ENCODE measurements around the gene DNAJC8.

Gene DNAJC8

DNA sequence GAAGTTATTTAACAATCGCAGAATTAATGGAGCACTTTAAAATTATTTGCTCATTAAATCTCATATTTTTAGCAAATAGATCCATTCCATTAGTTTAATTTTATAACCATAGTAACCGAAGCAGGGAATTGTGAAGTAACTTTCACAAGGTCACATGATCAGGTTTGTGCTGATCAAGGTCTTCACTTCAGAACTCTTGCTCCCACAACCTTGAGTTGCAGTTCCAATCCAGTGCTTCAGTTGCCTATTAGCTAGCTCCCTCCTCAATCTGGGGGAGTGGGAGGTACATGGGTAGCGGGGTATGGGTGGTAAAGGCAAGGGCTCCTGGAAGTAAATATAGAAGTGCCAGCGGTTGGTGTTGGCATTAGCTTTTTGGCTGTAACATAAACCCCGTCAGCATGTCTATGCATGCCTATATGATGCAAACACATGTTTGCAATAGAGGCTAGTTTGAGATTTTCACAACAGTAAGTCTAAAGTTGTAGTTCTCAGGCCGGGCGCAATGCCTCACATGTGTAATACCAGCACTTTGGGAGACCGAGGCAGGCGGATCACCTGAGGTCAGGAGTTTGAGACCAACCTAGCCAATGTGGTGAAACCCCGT lies 8.9 kb upstream of the DNAJC8 start:
- no peak for TF ChIP-seq TAF1 (IDR thresholded peaks at IDR 0.05; ENCODE audit: low read depth)
- no peak for TF ChIP-seq FOXM1 (IDR thresholded peaks at IDR 0.05; ENCODE audit: borderline replicate concordance, low read depth)
- TF ChIP-seq, protein P1, sequence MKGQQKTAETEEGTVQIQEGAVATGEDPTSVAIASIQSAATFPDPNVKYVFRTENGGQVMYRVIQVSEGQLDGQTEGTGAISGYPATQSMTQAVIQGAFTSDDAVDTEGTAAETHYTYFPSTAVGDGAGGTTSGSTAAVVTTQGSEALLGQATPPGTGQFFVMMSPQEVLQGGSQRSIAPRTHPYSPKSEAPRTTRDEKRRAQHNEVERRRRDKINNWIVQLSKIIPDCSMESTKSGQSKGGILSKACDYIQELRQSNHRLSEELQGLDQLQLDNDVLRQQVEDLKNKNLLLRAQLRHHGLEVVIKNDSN (IDR thresholded peaks at IDR 0.05), result no peak
- no peak for TF ChIP-seq YY1 (IDR thresholded peaks at IDR 0.05; ENCODE audit: low read depth)
- no peak for TF ChIP-seq CEBPB (IDR thresholded peaks at IDR 0.05)
- TF ChIP-seq, protein P2, sequence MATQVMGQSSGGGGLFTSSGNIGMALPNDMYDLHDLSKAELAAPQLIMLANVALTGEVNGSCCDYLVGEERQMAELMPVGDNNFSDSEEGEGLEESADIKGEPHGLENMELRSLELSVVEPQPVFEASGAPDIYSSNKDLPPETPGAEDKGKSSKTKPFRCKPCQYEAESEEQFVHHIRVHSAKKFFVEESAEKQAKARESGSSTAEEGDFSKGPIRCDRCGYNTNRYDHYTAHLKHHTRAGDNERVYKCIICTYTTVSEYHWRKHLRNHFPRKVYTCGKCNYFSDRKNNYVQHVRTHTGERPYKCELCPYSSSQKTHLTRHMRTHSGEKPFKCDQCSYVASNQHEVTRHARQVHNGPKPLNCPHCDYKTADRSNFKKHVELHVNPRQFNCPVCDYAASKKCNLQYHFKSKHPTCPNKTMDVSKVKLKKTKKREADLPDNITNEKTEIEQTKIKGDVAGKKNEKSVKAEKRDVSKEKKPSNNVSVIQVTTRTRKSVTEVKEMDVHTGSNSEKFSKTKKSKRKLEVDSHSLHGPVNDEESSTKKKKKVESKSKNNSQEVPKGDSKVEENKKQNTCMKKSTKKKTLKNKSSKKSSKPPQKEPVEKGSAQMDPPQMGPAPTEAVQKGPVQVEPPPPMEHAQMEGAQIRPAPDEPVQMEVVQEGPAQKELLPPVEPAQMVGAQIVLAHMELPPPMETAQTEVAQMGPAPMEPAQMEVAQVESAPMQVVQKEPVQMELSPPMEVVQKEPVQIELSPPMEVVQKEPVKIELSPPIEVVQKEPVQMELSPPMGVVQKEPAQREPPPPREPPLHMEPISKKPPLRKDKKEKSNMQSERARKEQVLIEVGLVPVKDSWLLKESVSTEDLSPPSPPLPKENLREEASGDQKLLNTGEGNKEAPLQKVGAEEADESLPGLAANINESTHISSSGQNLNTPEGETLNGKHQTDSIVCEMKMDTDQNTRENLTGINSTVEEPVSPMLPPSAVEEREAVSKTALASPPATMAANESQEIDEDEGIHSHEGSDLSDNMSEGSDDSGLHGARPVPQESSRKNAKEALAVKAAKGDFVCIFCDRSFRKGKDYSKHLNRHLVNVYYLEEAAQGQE (IDR thresholded peaks at IDR 0.05; ENCODE audit: low read depth), result no peak
- no peak for TF ChIP-seq RAD21 (IDR thresholded peaks at IDR 0.05; ENCODE audit: low read depth)
- TF ChIP-seq NFIC (IDR thresholded peaks at IDR 0.05), result no peak
- no peak for TF ChIP-seq TCF12 (IDR thresholded peaks at IDR 0.05; ENCODE audit: low read depth)
- TF ChIP-seq TEAD4 (IDR thresholded peaks at IDR 0.05), result no peak
- TF ChIP-seq, protein P3, sequence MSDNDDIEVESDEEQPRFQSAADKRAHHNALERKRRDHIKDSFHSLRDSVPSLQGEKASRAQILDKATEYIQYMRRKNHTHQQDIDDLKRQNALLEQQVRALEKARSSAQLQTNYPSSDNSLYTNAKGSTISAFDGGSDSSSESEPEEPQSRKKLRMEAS (IDR thresholded peaks at IDR 0.05), result no peak
- TF ChIP-seq CREB1 (IDR thresholded peaks at IDR 0.05; ENCODE audit: low read depth), result no peak
- no peak for TF ChIP-seq EP300 (IDR thresholded peaks at IDR 0.05; ENCODE audit: borderline replicate concordance)
- no peak for TF ChIP-seq ZBTB7A (IDR thresholded peaks at IDR 0.05; ENCODE audit: low read depth)
- no peak for TF ChIP-seq EGR1 (IDR thresholded peaks at IDR 0.05)

DNA sequence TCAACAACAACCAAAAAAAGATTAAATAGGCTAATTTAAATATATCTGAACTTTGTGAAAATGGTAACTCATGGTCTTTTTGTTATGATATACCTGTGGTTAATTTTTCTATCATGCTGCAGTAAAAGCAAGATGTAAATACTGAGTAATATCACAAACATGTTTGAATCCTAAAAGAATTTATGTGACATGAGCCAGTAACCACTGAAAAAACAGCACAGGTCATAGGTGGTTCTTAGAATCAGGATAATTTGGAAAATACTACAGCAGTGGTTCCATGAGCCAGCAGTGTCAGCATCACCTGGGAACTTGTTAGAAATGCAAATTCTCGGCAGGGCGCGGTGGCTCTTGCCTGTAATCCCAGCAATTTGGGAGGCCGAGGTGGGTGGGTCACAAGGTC lies 7.2 kb upstream of the DNAJC8 start:
- no peak for TF ChIP-seq TCF12 (IDR thresholded peaks at IDR 0.05; ENCODE audit: low read depth)
- no peak for TF ChIP-seq CEBPB (IDR thresholded peaks at IDR 0.05)
- no peak for TF ChIP-seq ZBTB7A (IDR thresholded peaks at IDR 0.05; ENCODE audit: low read depth)
- TF ChIP-seq RAD21 (IDR thresholded peaks at IDR 0.05; ENCODE audit: low read depth), result no peak
- no peak for TF ChIP-seq EP300 (IDR thresholded peaks at IDR 0.05; ENCODE audit: borderline replicate concordance)
- TF ChIP-seq EGR1 (IDR thresholded peaks at IDR 0.05), result no peak
- TF ChIP-seq, protein P3 (IDR thresholded peaks at IDR 0.05), result no peak
- TF ChIP-seq NFIC (IDR thresholded peaks at IDR 0.05), result no peak
- TF ChIP-seq TAF1 (IDR thresholded peaks at IDR 0.05; ENCODE audit: low read depth), result no peak
- TF ChIP-seq, protein P1 (IDR thresholded peaks at IDR 0.05), result no peak
- TF ChIP-seq, protein P2 (IDR thresholded peaks at IDR 0.05; ENCODE audit: low read depth), result no peak
- TF ChIP-seq TEAD4 (IDR thresholded peaks at IDR 0.05), result no peak
- TF ChIP-seq YY1 (IDR thresholded peaks at IDR 0.05; ENCODE audit: low read depth), result no peak
- no peak for TF ChIP-seq CREB1 (IDR thresholded peaks at IDR 0.05; ENCODE audit: low read depth)
- TF ChIP-seq FOXM1 (IDR thresholded peaks at IDR 0.05; ENCODE audit: borderline replicate concordance, low read depth), result no peak

DNA sequence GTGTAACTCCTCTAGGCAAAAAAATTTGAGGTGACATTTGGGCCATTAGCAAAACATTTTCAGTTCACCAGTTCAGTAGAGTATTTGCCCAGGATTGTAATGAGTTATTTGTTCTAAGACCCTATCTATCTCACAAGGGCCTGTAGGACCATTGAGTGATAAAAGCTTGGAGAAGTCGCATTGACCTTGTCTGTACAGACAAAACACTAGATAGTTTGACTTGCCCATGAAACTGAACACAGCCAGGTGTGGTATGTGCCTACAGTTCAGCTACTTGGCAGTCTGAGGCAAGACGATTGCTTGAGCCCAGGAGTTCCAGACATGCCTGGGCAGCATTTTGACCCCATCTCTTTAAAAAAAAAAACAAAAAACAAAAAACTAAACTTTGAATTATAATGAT lies 6.2 kb upstream of the DNAJC8 start:
- TF ChIP-seq TEAD4 (IDR thresholded peaks at IDR 0.05) (no peak), TAF1 (IDR thresholded peaks at IDR 0.05; ENCODE audit: low read depth) (no peak), EP300 (IDR thresholded peaks at IDR 0.05; ENCODE audit: borderline replicate concordance) (no peak), YY1 (IDR thresholded peaks at IDR 0.05; ENCODE audit: low read depth) (no peak), TCF12 (IDR thresholded peaks at IDR 0.05; ENCODE audit: low read depth) (no peak), CREB1 (IDR thresholded peaks at IDR 0.05; ENCODE audit: low read depth) (no peak), NFIC (IDR thresholded peaks at IDR 0.05) (no peak), CEBPB (IDR thresholded peaks at IDR 0.05) (no peak), ZBTB7A (IDR thresholded peaks at IDR 0.05; ENCODE audit: low read depth) (no peak), FOXM1 (IDR thresholded peaks at IDR 0.05; ENCODE audit: borderline replicate concordance, low read depth) (no peak), RAD21 (IDR thresholded peaks at IDR 0.05; ENCODE audit: low read depth) (no peak), EGR1 (IDR thresholded peaks at IDR 0.05) (no peak)
- TF ChIP-seq, protein P2 (IDR thresholded peaks at IDR 0.05; ENCODE audit: low read depth), result no peak
- TF ChIP-seq, protein P1 (IDR thresholded peaks at IDR 0.05), result no peak
- TF ChIP-seq, protein P3 (IDR thresholded peaks at IDR 0.05), result no peak
